Endodermal cell (in vitro differentiated cells): Measurements from ENCODE around the gene CSNK1G2. TPM values are rescaled to one million over a fixed set of nuclear protein-coding genes. Genes with fewer than 3 reads are reported as not detected.

Experiments used
- DNase-seq: peaks from one replicate; pipeline ENCODE4 v3.0.0-alpha.2; 2017
- H3K27ac ChIP-seq: 2 replicates; pipeline ENCODE4 v1.5.1; 2013; ENCODE audit warnings: mild to moderate bottlenecking, low read depth, low read length, moderate library complexity
- H3K27me3 ChIP-seq: 2 replicates; pipeline ENCODE4 v1.6.1; 2013; ENCODE audit warnings: mild to moderate bottlenecking, low read length, moderate library complexity; ENCODE audit not compliant: insufficient read depth, control insufficient read depth, poor library complexity, severe bottlenecking
- H3K36me3 ChIP-seq: 2 replicates; pipeline ENCODE4 v1.7.0; 2013; ENCODE audit warnings: mild to moderate bottlenecking, low read length, moderate library complexity; ENCODE audit not compliant: control insufficient read depth, insufficient read depth
- H3K4me1 ChIP-seq: one replicate; pipeline ENCODE4 v1.7.0; 2013; ENCODE audit warnings: low read length; ENCODE audit not compliant: control insufficient read depth, insufficient read depth
- H3K4me3 ChIP-seq: 2 replicates; pipeline ENCODE4 v1.5.1; 2013; ENCODE audit warnings: mild to moderate bottlenecking, low read length, moderate library complexity
- H3K9ac ChIP-seq: 2 replicates; pipeline ENCODE4 v1.6.1; 2013; ENCODE audit warnings: mild to moderate bottlenecking, low read length, moderate library complexity; ENCODE audit not compliant: poor library complexity, severe bottlenecking; ENCODE audit errors: extremely low read depth
- H3K9me3 ChIP-seq: 2 replicates; pipeline ENCODE4 v1.6.1; 2013; ENCODE audit warnings: mild to moderate bottlenecking, low read length, moderate library complexity; ENCODE audit not compliant: control insufficient read depth
- H3K27ac Mint-ChIP-seq: 2 replicates; pipeline ENCODE4 v1.8.0; 2020; ENCODE audit warnings: mixed read lengths
- H3K27me3 Mint-ChIP-seq: 2 replicates; pipeline ENCODE4 v1.8.0; 2021; ENCODE audit warnings: mild to moderate bottlenecking, mixed read lengths; ENCODE audit not compliant: insufficient read depth
- H3K36me3 Mint-ChIP-seq: 2 replicates; pipeline ENCODE4 v1.8.0; 2020; ENCODE audit warnings: low read depth, mixed read lengths
- H3K4me1 Mint-ChIP-seq: 2 replicates; pipeline ENCODE4 v1.8.0; 2020; ENCODE audit warnings: mixed read lengths
- H3K4me3 Mint-ChIP-seq: 2 replicates; pipeline ENCODE4 v1.8.0; 2020; ENCODE audit warnings: mild to moderate bottlenecking, moderate library complexity, mixed read lengths
- H3K9me3 Mint-ChIP-seq: 2 replicates; pipeline ENCODE4 v1.8.0; 2020; ENCODE audit warnings: mild to moderate bottlenecking, mixed read lengths
- WGBS, 2 experiments: methylation state at CpG; one replicate each; pipeline versions ENCODE4 v1.1.5 to v1.1.7; 2013; ENCODE audit warnings: missing lambda C conversion rate in 2 of 2, mixed read lengths in 1 of 2; ENCODE audit not compliant: insufficient coverage in 1 of 2, insufficient read length in 1 of 2; 5-methylcytosine and 5-hydroxymethylcytosine counted together
- total RNA-seq, 2 donors: library from RNA; stranded (reverse); fragmentation: NEBNext Ultra II Directional in 1 of 2; extraction: Animal tissue kit (Norgen Biotek cat#: 25700) in 1 of 2; gene quantifications; 2 replicates in 1 of 2; 3 replicates in 1 of 2; pipeline ENCODE4 v1.2.1, GENCODE V29; 2021
- TF ChIP-seq, protein P1 (sequence below): fragments of 200-600 bp; sonication (generic); conservative IDR thresholded peaks from 2 replicates; pipeline ENCODE4 v1.5.0; 2021; ENCODE audit warnings: antibody characterized with exemption, mild to moderate bottlenecking

The CSNK1G2 gene
- total RNA-seq, 2 donors from 2014 or later: 111 to 112 TPM

DNA sequence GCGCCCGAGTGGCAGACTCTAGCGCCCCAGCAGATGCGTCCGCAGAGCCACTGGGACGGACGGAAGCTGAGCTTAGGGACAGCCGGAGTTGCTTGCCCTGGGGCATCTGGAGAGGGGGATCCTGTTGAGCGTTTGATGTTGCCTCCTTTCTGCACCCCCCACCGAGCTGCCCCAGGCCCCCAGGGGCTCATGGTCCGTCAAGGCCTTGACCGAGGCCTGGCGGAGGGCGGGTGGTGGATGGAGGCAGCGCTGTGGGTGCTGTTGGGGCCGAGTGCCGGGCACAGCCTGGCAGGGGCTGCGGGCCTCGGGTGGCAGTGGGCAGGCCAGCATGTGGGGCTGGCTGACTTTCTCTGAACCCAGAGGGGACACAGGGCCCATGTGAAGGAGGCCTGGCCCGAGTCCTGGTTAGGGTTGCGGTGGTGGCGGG is 2.7 kb downstream of the CSNK1G2 start:
- H3K27ac Mint-ChIP-seq: peak overlapping the region; percentile 91

DNA sequence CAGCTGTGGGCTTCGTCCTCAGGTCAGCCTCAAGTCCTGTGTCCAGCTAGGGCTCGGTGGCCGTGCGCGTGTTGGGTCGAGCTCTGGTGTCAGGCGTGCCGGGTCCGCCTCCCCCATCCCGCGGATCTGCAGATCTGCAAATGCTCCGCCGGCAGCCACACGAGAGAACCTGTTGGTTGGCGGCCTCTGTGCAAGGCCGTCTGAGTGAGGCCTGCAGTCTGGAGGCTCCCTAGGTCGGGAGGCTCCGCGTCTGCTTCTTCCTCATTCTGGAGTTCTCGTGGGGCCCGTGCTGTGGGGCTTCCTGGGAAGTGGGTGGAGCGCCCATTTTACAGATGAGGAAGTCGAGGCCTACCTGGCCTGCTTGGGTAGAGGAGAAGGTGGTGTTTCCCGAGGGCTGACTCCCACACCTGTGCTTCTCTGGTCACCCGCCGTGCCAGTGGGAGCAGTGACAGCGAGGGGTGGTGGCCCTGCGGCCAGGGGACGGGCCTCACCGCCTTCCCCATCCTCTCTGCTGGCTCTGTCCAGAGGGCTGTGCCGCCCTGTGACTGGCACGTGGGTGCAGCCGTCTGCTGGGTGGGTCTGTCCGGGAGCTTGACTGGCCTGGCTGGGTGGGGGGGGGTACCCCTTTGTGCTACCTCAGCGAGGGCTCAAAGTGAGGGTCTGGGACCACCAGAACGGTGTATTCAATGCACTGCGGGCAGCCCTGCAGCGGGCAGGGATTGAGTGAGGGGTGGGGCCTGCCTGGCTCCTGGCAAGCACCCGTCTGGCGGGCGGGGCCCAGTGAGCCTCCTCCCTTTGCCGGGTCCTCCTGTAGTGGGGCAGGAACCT is 3.3 kb downstream of the CSNK1G2 start:
- 90 to 92% methylated on average over 34 to 42 of the region's 42 CpGs for WGBS, 2 experiments
- Histone ChIP-seq H3K27ac (no peak overlapping the region), H3K9ac (no peak overlapping the region), H3K36me3 (no peaks in the 10 kb centered on the region), H3K4me1 (no peaks in the 10 kb centered on the region), H3K9me3 (no peaks in the 10 kb centered on the region), H3K27me3 (no peaks in the 10 kb centered on the region), H3K4me3 (no peak overlapping the region)
- H3K4me3 Mint-ChIP-seq: no peak overlapping the region
- H3K9me3 Mint-ChIP-seq: no peaks in the 10 kb centered on the region
- DNase-seq: no peak
- peaks cover 19% of the 10 kb centered on the region for H3K4me1 Mint-ChIP-seq
- H3K36me3 Mint-ChIP-seq: peaks cover 13% of the 10 kb centered on the region
- H3K27me3 Mint-ChIP-seq: no peaks in the 10 kb centered on the region
- H3K27ac Mint-ChIP-seq: no peak overlapping the region
- TF ChIP-seq, protein P1, sequence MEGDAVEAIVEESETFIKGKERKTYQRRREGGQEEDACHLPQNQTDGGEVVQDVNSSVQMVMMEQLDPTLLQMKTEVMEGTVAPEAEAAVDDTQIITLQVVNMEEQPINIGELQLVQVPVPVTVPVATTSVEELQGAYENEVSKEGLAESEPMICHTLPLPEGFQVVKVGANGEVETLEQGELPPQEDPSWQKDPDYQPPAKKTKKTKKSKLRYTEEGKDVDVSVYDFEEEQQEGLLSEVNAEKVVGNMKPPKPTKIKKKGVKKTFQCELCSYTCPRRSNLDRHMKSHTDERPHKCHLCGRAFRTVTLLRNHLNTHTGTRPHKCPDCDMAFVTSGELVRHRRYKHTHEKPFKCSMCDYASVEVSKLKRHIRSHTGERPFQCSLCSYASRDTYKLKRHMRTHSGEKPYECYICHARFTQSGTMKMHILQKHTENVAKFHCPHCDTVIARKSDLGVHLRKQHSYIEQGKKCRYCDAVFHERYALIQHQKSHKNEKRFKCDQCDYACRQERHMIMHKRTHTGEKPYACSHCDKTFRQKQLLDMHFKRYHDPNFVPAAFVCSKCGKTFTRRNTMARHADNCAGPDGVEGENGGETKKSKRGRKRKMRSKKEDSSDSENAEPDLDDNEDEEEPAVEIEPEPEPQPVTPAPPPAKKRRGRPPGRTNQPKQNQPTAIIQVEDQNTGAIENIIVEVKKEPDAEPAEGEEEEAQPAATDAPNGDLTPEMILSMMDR: no peak

More for the DNA sequence above, 2.7 kb downstream of the CSNK1G2 start:
- DNase-seq: no peak
- 92 to 94% methylated on average over 16 to 22 of the region's 22 CpGs for WGBS, 2 experiments
- Histone ChIP-seq H3K9me3 (no peaks in the 10 kb centered on the region), H3K36me3 (no peaks in the 10 kb centered on the region), H3K27ac (no peak overlapping the region), H3K27me3 (no peaks in the 10 kb centered on the region), H3K4me3 (no peak overlapping the region), H3K4me1 (no peaks in the 10 kb centered on the region), H3K9ac (no peak overlapping the region)
- Mint-ChIP-seq H3K4me3 (peak overlapping the region; percentile 86), H3K27me3 (no peaks in the 10 kb centered on the region), H3K4me1 (peaks cover 19% of the 10 kb centered on the region), H3K36me3 (peaks cover 7% of the 10 kb centered on the region), H3K9me3 (no peaks in the 10 kb centered on the region)
- TF ChIP-seq, protein P1: no peak

DNA sequence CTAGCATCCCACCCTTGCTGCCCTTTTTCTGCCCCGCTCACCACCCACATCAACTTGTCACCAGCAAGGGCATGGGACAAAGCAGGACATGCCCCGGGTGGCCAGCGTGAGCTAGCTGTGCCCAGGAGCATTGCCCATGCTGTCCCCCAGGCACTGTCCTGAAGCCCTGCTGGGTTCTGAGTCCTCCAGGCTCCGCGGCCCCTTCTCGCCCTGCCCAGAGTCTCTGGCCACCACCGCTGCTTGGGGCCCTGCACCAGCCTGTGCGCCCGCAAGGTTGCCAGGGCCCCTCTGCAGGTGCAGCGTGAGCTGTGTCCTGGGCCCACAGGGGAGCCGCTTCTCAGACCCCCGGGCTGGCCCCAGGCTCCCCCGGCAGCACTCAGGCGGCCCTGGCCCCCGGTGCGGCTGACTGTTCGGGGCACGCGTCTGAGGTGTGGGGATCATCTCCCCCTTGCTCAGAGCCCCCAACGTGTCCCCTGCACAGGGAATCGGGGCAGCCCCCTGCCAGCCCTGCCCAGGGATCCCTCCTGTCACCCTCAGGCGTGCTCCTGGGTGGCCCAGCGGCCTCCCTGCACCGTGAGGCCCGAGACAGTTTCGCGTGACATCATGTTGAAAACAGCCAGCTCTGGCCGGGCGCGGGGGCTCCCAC is 4.1 kb downstream of the CSNK1G2 start:
- no peak overlapping the region for H3K4me3 Mint-ChIP-seq
- H3K4me1 ChIP-seq: no peaks in the 10 kb centered on the region
- TF ChIP-seq, protein P1: no peak
- H3K4me1 Mint-ChIP-seq: peaks cover 13% of the 10 kb centered on the region
- H3K27ac Mint-ChIP-seq: no peak overlapping the region
- no peaks in the 10 kb centered on the region for H3K27me3 Mint-ChIP-seq
- peaks cover 18% of the 10 kb centered on the region for H3K36me3 Mint-ChIP-seq
- H3K27me3 ChIP-seq: no peaks in the 10 kb centered on the region
- no peak for DNase-seq
- H3K4me3 ChIP-seq: no peak overlapping the region
- no peak overlapping the region for H3K9ac ChIP-seq
- H3K27ac ChIP-seq: no peak overlapping the region
- no peaks in the 10 kb centered on the region for H3K9me3 Mint-ChIP-seq
- 96 to 98% methylated on average over 13 to 30 of the region's 30 CpGs for WGBS, 2 experiments
- H3K36me3 ChIP-seq: no peaks in the 10 kb centered on the region
- no peaks in the 10 kb centered on the region for H3K9me3 ChIP-seq
